Thyroid gland (tissue), 4 donors: ENCODE data around the gene CBR1. TPM values are rescaled to one million over a fixed set of nuclear protein-coding genes. Genes with fewer than 3 reads are reported as not detected.
"Not testable (repeated sequence)": the region's sequence is repeated elsewhere in the genome, so short reads cannot be mapped to it uniquely, and the experiment has no call there.

Experiments
- DNase-seq, 2 donors: peaks; one replicate each; pipeline ENCODE4 v3.0.0-alpha.2; 2019
- H3K27ac ChIP-seq, 3 donors: fragments of 200-600 bp; sonication (generic); 1 replicate in 2 of 3; 2 replicates in 1 of 3; pipeline ENCODE4 v1.5.1; 2016 to 2019; ENCODE audit warnings: mild to moderate bottlenecking in 1 of 3, moderate library complexity in 1 of 3
- H3K27me3 ChIP-seq: fragments of 200-600 bp; sonication (generic); one replicate; pipeline ENCODE4 v1.5.1; 2019
- H3K36me3 ChIP-seq, 2 donors: fragments of 200-600 bp; sonication (generic); one replicate each; pipeline ENCODE4 v1.5.1; 2016 to 2019
- H3K4me1 ChIP-seq, 2 donors: fragments of 200-600 bp; sonication (generic); one replicate each; pipeline ENCODE4 v1.5.1; 2017 to 2019
- H3K4me3 ChIP-seq, 3 donors: fragments of 200-600 bp; sonication (generic); replicated peaks in 1 of 3; 1 replicate in 2 of 3; 2 replicates in 1 of 3; pipeline ENCODE4 v1.5.1; 2016; ENCODE audit warnings: mild to moderate bottlenecking in 1 of 3
- H3K9me3 ChIP-seq: fragments of 200-600 bp; sonication (generic); one replicate; pipeline ENCODE4 v1.5.1; 2017
- POLR2A ChIP-seq, 2 donors: fragments of 450-650 bp; IDR thresholded peaks; one replicate each; pipeline ENCODE4 v1.6.1; 2017; ENCODE audit warnings: antibody characterized with exemption in 2 of 2, mild to moderate bottlenecking in 2 of 2, moderate library complexity in 1 of 2
- WGBS, 2 donors: methylation state at CpG; one replicate each; pipeline ENCODE4 v1.1.5; 2017; 5-methylcytosine and 5-hydroxymethylcytosine counted together
- intact Hi-C: fragments of 100-400 bp; cut with DNase I; formaldehyde crosslinking; loops from one replicate; pipeline ENCODE4 v1.15.1; 2023
- total RNA-seq, 4 donors: library from RNA; depleted of rRNA; stranded (reverse); fragments of >200 nt; gene quantifications; one replicate each; pipeline ENCODE4 v1.2.3, GENCODE V29; 2016
- TF ChIP-seq, protein P1 (sequence below), 6 experiments: fragments of 200-600 bp in 3 of 6; fragments of 450-650 bp in 3 of 6; sonication (generic) in 3 of 6; IDR thresholded peaks; one replicate each; pipeline ENCODE4 v1.5.1; 2016 to 2019; ENCODE audit warnings: antibody characterized with exemption in 6 of 6, mild to moderate bottlenecking in 2 of 6, inconsistent platforms in 1 of 6, moderate library complexity in 1 of 6

Gene CBR1
- total RNA-seq, 4 donors from 2014 or later, result 206 to 600 (median 418) TPM

- DNase-seq, result peak; percentile 26 to 59
- H3K27me3 ChIP-seq, result no peaks in the 10 kb centered on the region
- WGBS, 2 donors, result 12 to 27% methylated on average over 3 of the region's 3 CpGs
- TF ChIP-seq, protein P1, sequence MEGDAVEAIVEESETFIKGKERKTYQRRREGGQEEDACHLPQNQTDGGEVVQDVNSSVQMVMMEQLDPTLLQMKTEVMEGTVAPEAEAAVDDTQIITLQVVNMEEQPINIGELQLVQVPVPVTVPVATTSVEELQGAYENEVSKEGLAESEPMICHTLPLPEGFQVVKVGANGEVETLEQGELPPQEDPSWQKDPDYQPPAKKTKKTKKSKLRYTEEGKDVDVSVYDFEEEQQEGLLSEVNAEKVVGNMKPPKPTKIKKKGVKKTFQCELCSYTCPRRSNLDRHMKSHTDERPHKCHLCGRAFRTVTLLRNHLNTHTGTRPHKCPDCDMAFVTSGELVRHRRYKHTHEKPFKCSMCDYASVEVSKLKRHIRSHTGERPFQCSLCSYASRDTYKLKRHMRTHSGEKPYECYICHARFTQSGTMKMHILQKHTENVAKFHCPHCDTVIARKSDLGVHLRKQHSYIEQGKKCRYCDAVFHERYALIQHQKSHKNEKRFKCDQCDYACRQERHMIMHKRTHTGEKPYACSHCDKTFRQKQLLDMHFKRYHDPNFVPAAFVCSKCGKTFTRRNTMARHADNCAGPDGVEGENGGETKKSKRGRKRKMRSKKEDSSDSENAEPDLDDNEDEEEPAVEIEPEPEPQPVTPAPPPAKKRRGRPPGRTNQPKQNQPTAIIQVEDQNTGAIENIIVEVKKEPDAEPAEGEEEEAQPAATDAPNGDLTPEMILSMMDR (IDR thresholded peaks at IDR 0.05), result no peak
- TF ChIP-seq POLR2A (IDR thresholded peaks at IDR 0.05), result no peak
- peak overlapping the region; percentile 15 to 43 (median 33) for H3K27ac ChIP-seq
- no peak overlapping the region for H3K4me3 ChIP-seq
- H3K9me3 ChIP-seq, result no peaks in the 10 kb centered on the region
- intact Hi-C loops, result loop anchor here (5.0 kb wide), 2 partner anchors 39 to 239 kb away; no protein-coding TSS in a partner anchor
- peaks cover 18 to 61% of the 10 kb centered on the region in 2 donors for H3K4me1 ChIP-seq
- H3K36me3 ChIP-seq, result no peaks in the 10 kb centered on the region
Observed at GRCh38 chr21:36073181-36073580, 3.4 kb downstream of the CBR1 start.

DNA sequence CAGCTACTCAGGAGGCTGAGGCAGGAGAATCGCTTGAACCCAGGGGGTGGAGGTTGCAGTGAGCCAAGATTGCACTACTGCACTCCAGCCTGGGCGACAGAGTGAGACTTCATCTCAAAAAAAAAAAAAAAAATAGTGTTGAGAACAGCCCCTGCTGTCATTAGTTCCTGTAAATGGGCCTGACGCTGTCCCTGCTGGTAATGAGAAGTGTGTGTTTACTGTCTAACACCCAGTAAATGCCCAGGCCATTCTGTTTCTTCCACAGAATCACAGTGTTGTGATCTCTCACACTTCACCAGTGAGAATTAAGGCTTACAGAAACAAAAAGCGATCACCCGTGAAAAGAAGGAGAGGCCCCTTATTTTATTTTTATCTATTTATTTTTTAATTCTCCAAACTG, 4.1 kb downstream of the CBR1 start:
- WGBS, 2 donors, result 91 to 95% methylated on average over 5 of the region's 5 CpGs
- peaks cover 18 to 60% of the 10 kb centered on the region in 2 donors for H3K4me1 ChIP-seq
- peak overlapping the region; percentile 15 to 46 (median 33) for H3K27ac ChIP-seq
- not testable (repeated sequence) for DNase-seq, H3K36me3 ChIP-seq, H3K9me3 ChIP-seq, H3K27me3 ChIP-seq, H3K4me3 ChIP-seq
- intact Hi-C loops, result loop anchor here (5.0 kb wide), 2 partner anchors 38 to 238 kb away; no protein-coding TSS in a partner anchor

DNA sequence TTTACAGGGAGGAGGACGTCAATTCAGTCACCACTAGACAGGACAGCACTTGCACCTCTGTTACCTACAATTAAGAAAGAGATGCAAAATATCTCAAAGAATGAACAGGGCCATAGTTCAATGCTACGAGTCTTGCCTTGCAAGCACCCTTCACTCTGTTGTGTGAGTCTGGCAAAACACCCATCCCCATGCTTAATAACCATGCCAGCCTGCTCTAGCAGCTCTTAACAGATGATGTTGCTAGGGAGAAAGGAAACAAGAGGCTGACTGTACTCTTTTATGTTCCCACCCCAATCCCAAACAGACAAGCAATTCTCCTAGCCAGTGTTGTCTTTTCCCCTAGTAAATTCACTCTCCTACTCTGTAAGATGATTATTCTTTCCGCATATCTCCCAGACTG, 5.3 kb downstream of the CBR1 start:
- 41 to 67% methylated on average over 3 of the region's 3 CpGs for WGBS, 2 donors
- H3K27ac ChIP-seq, result peak overlapping the region in 1 of 3 donors; percentile 46

DNA sequence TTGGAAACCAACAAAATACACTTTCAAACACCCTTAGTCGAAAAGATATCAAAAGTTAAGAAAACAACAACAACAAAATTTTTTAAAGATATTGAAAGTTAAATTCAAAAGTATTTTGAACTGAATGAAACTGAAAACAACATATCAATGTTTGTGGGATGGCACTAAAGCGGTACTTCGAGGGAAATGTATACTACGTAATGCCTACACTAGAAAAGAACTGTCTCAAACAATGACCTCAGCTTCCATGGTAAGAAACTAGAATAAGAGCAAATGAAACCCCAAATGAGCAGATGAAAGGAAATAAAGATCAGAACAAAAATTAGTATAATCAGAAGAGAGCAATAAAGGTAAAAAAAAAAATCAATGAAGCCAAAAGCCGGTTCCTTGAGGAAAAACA, 6.1 kb downstream of the CBR1 start:
- H3K36me3 ChIP-seq, result no peaks in the 10 kb centered on the region
- H3K27me3 ChIP-seq, result no peaks in the 10 kb centered on the region
- no peak overlapping the region for H3K27ac ChIP-seq
- peaks cover 6 to 44% of the 10 kb centered on the region in 2 donors for H3K4me1 ChIP-seq
- 87 to 93% methylated on average over 5 of the region's 5 CpGs for WGBS, 2 donors
- no peaks in the 10 kb centered on the region for H3K9me3 ChIP-seq
- no peak overlapping the region for H3K4me3 ChIP-seq
- no peak for DNase-seq
- TF ChIP-seq, protein P1 (IDR thresholded peaks at IDR 0.05), result no peak
- no peak for TF ChIP-seq POLR2A (IDR thresholded peaks at IDR 0.05)
- intact Hi-C loops, result no loop called here

More for the DNA sequence above, 5.3 kb downstream of the CBR1 start:
- H3K27me3 ChIP-seq, result no peaks in the 10 kb centered on the region
- no peaks in the 10 kb centered on the region for H3K36me3 ChIP-seq
- no peak for TF ChIP-seq POLR2A (IDR thresholded peaks at IDR 0.05)
- TF ChIP-seq, protein P1 (IDR thresholded peaks at IDR 0.05), result no peak
- H3K4me1 ChIP-seq, result peaks cover 14 to 52% of the 10 kb centered on the region in 2 donors
- H3K4me3 ChIP-seq, result no peak overlapping the region
- DNase-seq, result peak; percentile 12 to 47
- intact Hi-C loops, result no loop called here
- H3K9me3 ChIP-seq, result no peaks in the 10 kb centered on the region

- H3K4me3 ChIP-seq, result no peak overlapping the region
- no peaks in the 10 kb centered on the region for H3K9me3 ChIP-seq
- 49 to 58% methylated on average over 7 of the region's 7 CpGs for WGBS, 2 donors
- DNase-seq, result peak; percentile 47 to 56
- no peaks in the 10 kb centered on the region for H3K27me3 ChIP-seq
- intact Hi-C loops, result no loop called here
- H3K36me3 ChIP-seq, result no peaks in the 10 kb centered on the region
- H3K27ac ChIP-seq, result peak overlapping the region in 1 of 3 donors; percentile 11
- H3K4me1 ChIP-seq, result peaks cover 3 to 33% of the 10 kb centered on the region in 2 donors
- no peak for TF ChIP-seq POLR2A (IDR thresholded peaks at IDR 0.05)
- TF ChIP-seq, protein P1 (IDR thresholded peaks at IDR 0.05), result no peak
Observed at GRCh38 chr21:36076878-36077655, 7.2 kb downstream of the CBR1 start.
